Transverse colon (tissue), 4 donors: Measurements from ENCODE around the gene PHF23. TPM values are rescaled to one million over a fixed set of nuclear protein-coding genes. Genes with fewer than 3 reads are reported as not detected.

Source experiments
- DNase-seq: peaks from one replicate; pipeline ENCODE4 v3.0.0-alpha.2; 2019
- H3K27ac ChIP-seq, 4 donors: fragments of 200-600 bp; sonication (generic); 2 replicates each; pipeline ENCODE4 v1.5.1; 2016 to 2018; ENCODE audit warnings: inconsistent platforms in 4 of 4
- H3K27me3 ChIP-seq: fragments of 200-600 bp; sonication (generic); 2 replicates; pipeline ENCODE4 v1.5.1; 2017; ENCODE audit warnings: inconsistent platforms
- H3K36me3 ChIP-seq, 4 donors: fragments of 200-600 bp; sonication (generic); 2 replicates each; pipeline ENCODE4 v1.5.1; 2017 to 2019; ENCODE audit warnings: inconsistent platforms in 4 of 4
- H3K4me1 ChIP-seq, 4 donors: fragments of 200-600 bp; sonication (generic); 2 replicates each; pipeline ENCODE4 v1.5.1; 2017 to 2020; ENCODE audit warnings: inconsistent platforms in 4 of 4
- H3K4me3 ChIP-seq, 4 donors: fragments of 200-600 bp; sonication (generic); 1 replicate in 1 of 4; 2 replicates in 3 of 4; pipeline versions ENCODE4 v1.5.1 to v1.6.1; 2017 to 2019; ENCODE audit warnings: inconsistent platforms in 4 of 4
- H3K9me3 ChIP-seq, 2 donors: fragments of 200-600 bp; sonication (generic); 2 replicates each; pipeline ENCODE4 v1.5.1; 2017 to 2019; ENCODE audit warnings: inconsistent platforms in 2 of 2
- EP300 ChIP-seq: sonication (generic); formaldehyde crosslinking; IDR thresholded peaks from one replicate; pipeline ENCODE4 v1.6.1; 2017; ENCODE audit warnings: antibody characterized with exemption, low read depth
- POLR2A ChIP-seq: fragments of 450-650 bp; IDR thresholded peaks from one replicate; pipeline ENCODE4 v1.6.1; 2016; ENCODE audit warnings: antibody characterized with exemption, mild to moderate bottlenecking, moderate library complexity
- POLR2AphosphoS5 ChIP-seq, 3 donors: sonication (generic); formaldehyde crosslinking; IDR thresholded peaks; one replicate each; pipeline ENCODE4 v1.6.1; 2016; ENCODE audit warnings: antibody characterized with exemption in 3 of 3
- WGBS, 2 donors: methylation state at CpG; one replicate each; pipeline ENCODE4 v1.1.5; 2018; ENCODE audit warnings: low coverage in 1 of 2; 5-methylcytosine and 5-hydroxymethylcytosine counted together
- in situ Hi-C, 4 donors: fragments of 200-750 bp; cut with MboI; loops; one replicate each; pipeline versions ENCODE4 v1.15.0 to v1.15.1; 2017; ENCODE audit warnings: low sequenced_read_pairs in 3 of 4, low pct_ligation_motif_present in 1 of 4, low pct_unique_long_range_greater_than_20kb in 1 of 4
- intact Hi-C: fragments of 100-400 bp; cut with DNase I; formaldehyde crosslinking; loops from one replicate; pipeline ENCODE4 v1.15.1; 2023; ENCODE audit warnings: low total_unique reads
- total RNA-seq, 4 donors: library from RNA; depleted of rRNA; stranded (reverse); fragments of >200 nt; gene quantifications; one replicate each; pipeline ENCODE4 v1.1.0, GENCODE V29; 2016
- TF ChIP-seq, protein P1 (sequence below), 5 experiments: fragments of 200-600 bp in 3 of 5; fragments of 450-650 bp in 2 of 5; sonication (generic) in 3 of 5; IDR thresholded peaks; 1 replicate in 2 of 5; 2 replicates in 3 of 5; pipeline ENCODE4 v1.5.1; 2016 to 2017; ENCODE audit warnings: antibody characterized with exemption in 5 of 5, inconsistent platforms in 3 of 5, mild to moderate bottlenecking in 2 of 5, moderate library complexity in 1 of 5

Gene PHF23
- total RNA-seq, 4 donors from 2014 or later: 20.6 to 33.5 (median 27.8) TPM

DNA sequence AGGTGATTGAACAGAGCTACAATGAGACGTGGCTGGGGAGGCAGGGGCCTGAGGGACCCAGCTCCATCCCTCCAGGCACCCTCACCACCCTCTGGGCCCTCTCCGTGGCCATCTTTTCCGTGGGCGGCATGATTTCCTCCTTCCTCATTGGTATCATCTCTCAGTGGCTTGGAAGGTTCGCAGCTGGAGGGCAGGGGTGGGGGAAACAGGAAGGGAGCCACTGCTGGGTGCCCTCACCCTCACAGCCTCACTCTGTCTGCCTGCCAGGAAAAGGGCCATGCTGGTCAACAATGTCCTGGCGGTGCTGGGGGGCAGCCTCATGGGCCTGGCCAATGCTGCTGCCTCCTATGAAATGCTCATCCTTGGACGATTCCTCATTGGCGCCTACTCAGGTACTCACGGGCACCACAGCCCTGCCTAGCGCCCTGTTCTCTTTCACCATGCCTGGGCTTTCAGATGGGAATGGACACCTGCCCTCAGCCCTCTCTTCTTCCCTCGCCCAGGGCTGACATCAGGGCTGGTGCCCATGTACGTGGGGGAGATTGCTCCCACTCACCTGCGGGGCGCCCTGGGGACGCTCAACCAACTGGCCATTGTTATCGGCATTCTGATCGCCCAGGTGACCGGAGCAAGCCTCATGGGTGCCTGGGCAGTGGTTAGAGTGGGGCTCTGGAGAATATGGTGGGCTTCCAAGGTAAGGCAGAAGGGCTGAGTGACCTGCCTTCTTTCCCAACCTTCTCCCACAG, 44.4 kb upstream of the PHF23 start:
- 81 to 100% methylated on average over 1 to 18 of the region's 18 CpGs for WGBS, 2 donors
- no peak for DNase-seq
- Histone ChIP-seq H3K27me3 (no peaks in the 10 kb centered on the region), H3K27ac (peak overlapping the region; percentile 84 to 89 (median 86)), H3K4me1 (peaks cover 12 to 42% (median 33%) of the 10 kb centered on the region in 4 donors), H3K36me3 (no peaks in the 10 kb centered on the region), H3K4me3 (no peak overlapping the region), H3K9me3 (no peaks in the 10 kb centered on the region)
- intact Hi-C loops (no loop called here), in situ Hi-C loops (loop anchor here in 2 of 4 donors (25.0 kb wide), 1 partner anchor 246 kb away; the partner anchor contains the start of genes SLC16A11 (in 2 of the 2) and SLC16A13 (in 2 of the 2))
- TF ChIP-seq, protein P1, sequence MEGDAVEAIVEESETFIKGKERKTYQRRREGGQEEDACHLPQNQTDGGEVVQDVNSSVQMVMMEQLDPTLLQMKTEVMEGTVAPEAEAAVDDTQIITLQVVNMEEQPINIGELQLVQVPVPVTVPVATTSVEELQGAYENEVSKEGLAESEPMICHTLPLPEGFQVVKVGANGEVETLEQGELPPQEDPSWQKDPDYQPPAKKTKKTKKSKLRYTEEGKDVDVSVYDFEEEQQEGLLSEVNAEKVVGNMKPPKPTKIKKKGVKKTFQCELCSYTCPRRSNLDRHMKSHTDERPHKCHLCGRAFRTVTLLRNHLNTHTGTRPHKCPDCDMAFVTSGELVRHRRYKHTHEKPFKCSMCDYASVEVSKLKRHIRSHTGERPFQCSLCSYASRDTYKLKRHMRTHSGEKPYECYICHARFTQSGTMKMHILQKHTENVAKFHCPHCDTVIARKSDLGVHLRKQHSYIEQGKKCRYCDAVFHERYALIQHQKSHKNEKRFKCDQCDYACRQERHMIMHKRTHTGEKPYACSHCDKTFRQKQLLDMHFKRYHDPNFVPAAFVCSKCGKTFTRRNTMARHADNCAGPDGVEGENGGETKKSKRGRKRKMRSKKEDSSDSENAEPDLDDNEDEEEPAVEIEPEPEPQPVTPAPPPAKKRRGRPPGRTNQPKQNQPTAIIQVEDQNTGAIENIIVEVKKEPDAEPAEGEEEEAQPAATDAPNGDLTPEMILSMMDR (IDR thresholded peaks at IDR 0.05): no peak
- TF ChIP-seq EP300 (no peak), POLR2AphosphoS5 (IDR thresholded peaks at IDR 0.05) (no peak), POLR2A (no peak)

GRCh38 chr17:7282752-7283321, 43.6 kb upstream of the PHF23 start:
- H3K27me3 ChIP-seq: no peaks in the 10 kb centered on the region
- peak overlapping the region; percentile 84 to 89 (median 86) for H3K27ac ChIP-seq
- 20 to 52% methylated on average over 1 to 6 of the region's 6 CpGs for WGBS, 2 donors
- H3K4me1 ChIP-seq: peaks cover 12 to 42% (median 33%) of the 10 kb centered on the region in 4 donors
- TF ChIP-seq, protein P1 (IDR thresholded peaks at IDR 0.05): peak in 3 of 5 experiments; percentile 7 to 48 (median 33)
- TF ChIP-seq EP300 (no peak), POLR2AphosphoS5 (IDR thresholded peaks at IDR 0.05) (no peak), POLR2A (no peak)
- no peak for DNase-seq
- H3K4me3 ChIP-seq: peak overlapping the region in 3 of 4 donors; percentile 43 to 71 (median 54)
- in situ Hi-C loops (loop anchor here in 2 of 4 donors (25.0 kb wide), 1 partner anchor 246 kb away; the partner anchor contains the start of genes SLC16A11 (in 2 of the 2) and SLC16A13 (in 2 of the 2)), intact Hi-C loops (no loop called here)
- H3K9me3 ChIP-seq: no peaks in the 10 kb centered on the region
- H3K36me3 ChIP-seq: no peaks in the 10 kb centered on the region

DNA sequence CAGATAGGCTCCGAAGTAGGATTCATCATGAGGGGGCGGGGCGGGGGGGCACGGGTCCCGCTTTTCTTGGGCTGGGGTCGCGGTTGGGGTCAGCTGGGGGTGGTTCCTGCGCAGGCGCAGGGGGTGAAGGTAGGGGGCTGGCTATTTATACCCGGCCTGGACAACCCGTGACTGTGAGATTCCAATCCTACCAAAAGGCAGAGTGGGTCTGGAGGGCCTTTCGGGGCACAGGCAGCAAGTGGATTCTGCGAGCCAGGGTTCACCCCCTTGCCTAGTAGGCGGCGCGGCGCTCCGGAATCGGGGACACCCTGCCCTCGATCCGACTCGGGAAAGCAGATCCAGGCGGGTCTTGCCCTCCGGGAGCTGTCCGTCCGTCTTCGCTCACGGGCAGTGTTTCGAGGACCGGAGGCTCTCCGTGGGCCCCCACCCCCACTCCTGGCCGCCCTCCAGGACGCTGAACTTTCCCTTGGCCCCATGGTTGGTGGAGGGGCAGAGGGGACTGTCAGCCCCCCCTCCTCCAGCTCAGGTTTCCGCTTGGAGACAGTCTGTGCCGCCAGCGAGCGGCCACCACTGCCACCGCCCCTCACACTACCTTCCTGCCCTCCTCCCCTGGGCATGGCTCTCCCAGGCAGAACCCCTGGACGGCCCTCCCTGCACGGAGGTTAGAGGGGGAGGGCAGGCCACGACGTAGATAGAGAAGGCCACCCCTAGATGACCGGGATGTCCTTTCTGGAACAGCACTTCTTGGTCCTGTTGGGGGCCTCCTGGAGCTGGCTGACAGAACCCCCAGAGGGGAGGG, 42.9 kb upstream of the PHF23 start:
- peak overlapping the region; percentile 41 to 71 (median 48) for H3K4me3 ChIP-seq
- H3K27ac ChIP-seq: peak overlapping the region; percentile 84 to 89 (median 86)
- no peak for TF ChIP-seq POLR2A
- TF ChIP-seq POLR2AphosphoS5 (IDR thresholded peaks at IDR 0.05): peak in 2 of 3 donors; percentile 9 to 21
- H3K9me3 ChIP-seq: no peaks in the 10 kb centered on the region
- intact Hi-C loops (loop anchor here (2.0 kb wide), 1 partner anchor 15 kb away; no protein-coding TSS in a partner anchor), in situ Hi-C loops (loop anchor here in 2 of 4 donors (25.0 kb wide), 1 partner anchor 245 kb away; the partner anchor contains the start of genes SLC16A11 (in 2 of the 2) and SLC16A13 (in 2 of the 2))
- no peaks in the 10 kb centered on the region for H3K27me3 ChIP-seq
- WGBS, 2 donors: 9% methylated on average over 43 of the region's 43 CpGs; no CpG with 5 or more reads in 1 of the 2 donors
- DNase-seq: no peak
- no peaks in the 10 kb centered on the region for H3K36me3 ChIP-seq
- H3K4me1 ChIP-seq: peaks cover 12 to 42% (median 33%) of the 10 kb centered on the region in 4 donors

GRCh38 chr17:7281074-7281952, 42.1 kb upstream of the PHF23 start, which contains the start of gene SLC2A4:
Gene SLC2A4, plus strand, starts transcription at chr17:7281718. Its CDS starts 217 bp downstream, at chr17:7281935.
- intact Hi-C loops: loop anchor here (2.0 kb wide), 1 partner anchor 15 kb away; no protein-coding TSS in a partner anchor

More at GRCh38 chr17:7281074-7281952, 42.1 kb upstream of the PHF23 start, which contains the start of gene SLC2A4:
- Histone ChIP-seq H3K36me3 (no peaks in the 10 kb centered on the region), H3K4me3 (peak within 1 kb of the TSS; percentile 41 to 71 (median 48)), H3K4me1 (peaks cover 12 to 42% (median 33%) of the 10 kb centered on the region in 4 donors), H3K9me3 (no peaks in the 10 kb centered on the region), H3K27me3 (no peaks in the 10 kb centered on the region), H3K27ac (peak within 1 kb of the TSS; percentile 84 to 89 (median 86))
- DNase-seq: peak; percentile 97
- 0 to 10% methylated on average over 2 to 61 of the region's 71 CpGs for WGBS, 2 donors
- in situ Hi-C loops: loop anchor here in 2 of 4 donors (25.0 kb wide), 1 partner anchor 244 kb away; the partner anchor contains the start of genes SLC16A11 (in 2 of the 2) and SLC16A13 (in 2 of the 2)
- TF ChIP-seq EP300 (no peak), POLR2A (peak; percentile 54), POLR2AphosphoS5 (IDR thresholded peaks at IDR 0.05) (peak; percentile 57 to 73 (median 59))
- TF ChIP-seq, protein P1 (IDR thresholded peaks at IDR 0.05): no peak
